NB4 (cell line): ENCODE data around the gene BFSP2.
A peak's percentile ranks its signal among the peaks of the same experiment; 100 is the strongest.
"Not testable (repeated sequence)": the region's sequence is repeated elsewhere in the genome, so short reads cannot be mapped to it uniquely, and the experiment has no call there.

ENCODE experiments used
- DNase-seq: peaks from one replicate; pipeline ENCODE4 v3.0.0; 2010; ENCODE audit warnings: low read depth
- H3K4me3 ChIP-seq: one replicate; pipeline ENCODE4 v1.5.1; 2011; ENCODE audit warnings: mild to moderate bottlenecking, low read depth, low read length, moderate library complexity
- MAX ChIP-seq: IDR thresholded peaks from 2 replicates; pipeline ENCODE4 v1.6.1; 2011; ENCODE audit warnings: low read depth, low read length
- MYC ChIP-seq: IDR thresholded peaks from 2 replicates; pipeline ENCODE4 v1.6.1; 2011; ENCODE audit warnings: low read depth, low read length
- POLR2A ChIP-seq: IDR thresholded peaks from 2 replicates; pipeline ENCODE4 v1.6.1; 2011; ENCODE audit warnings: mild to moderate bottlenecking; ENCODE audit not compliant: insufficient read length; ENCODE audit errors: extremely low read depth
- TF ChIP-seq, protein P1 (sequence below): IDR thresholded peaks from one replicate; pipeline ENCODE4 v1.5.1; 2012; ENCODE audit warnings: low read depth, low read length

Gene BFSP2

GRCh38 chr3:133479895-133480669, 80.2 kb downstream of the BFSP2 start:
- TF ChIP-seq MAX (no peak), MYC (no peak), POLR2A (no peak)
- TF ChIP-seq, protein P1, sequence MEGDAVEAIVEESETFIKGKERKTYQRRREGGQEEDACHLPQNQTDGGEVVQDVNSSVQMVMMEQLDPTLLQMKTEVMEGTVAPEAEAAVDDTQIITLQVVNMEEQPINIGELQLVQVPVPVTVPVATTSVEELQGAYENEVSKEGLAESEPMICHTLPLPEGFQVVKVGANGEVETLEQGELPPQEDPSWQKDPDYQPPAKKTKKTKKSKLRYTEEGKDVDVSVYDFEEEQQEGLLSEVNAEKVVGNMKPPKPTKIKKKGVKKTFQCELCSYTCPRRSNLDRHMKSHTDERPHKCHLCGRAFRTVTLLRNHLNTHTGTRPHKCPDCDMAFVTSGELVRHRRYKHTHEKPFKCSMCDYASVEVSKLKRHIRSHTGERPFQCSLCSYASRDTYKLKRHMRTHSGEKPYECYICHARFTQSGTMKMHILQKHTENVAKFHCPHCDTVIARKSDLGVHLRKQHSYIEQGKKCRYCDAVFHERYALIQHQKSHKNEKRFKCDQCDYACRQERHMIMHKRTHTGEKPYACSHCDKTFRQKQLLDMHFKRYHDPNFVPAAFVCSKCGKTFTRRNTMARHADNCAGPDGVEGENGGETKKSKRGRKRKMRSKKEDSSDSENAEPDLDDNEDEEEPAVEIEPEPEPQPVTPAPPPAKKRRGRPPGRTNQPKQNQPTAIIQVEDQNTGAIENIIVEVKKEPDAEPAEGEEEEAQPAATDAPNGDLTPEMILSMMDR = no peak
- H3K4me3 ChIP-seq = no peak overlapping the region
- DNase-seq = no peak

DNA sequence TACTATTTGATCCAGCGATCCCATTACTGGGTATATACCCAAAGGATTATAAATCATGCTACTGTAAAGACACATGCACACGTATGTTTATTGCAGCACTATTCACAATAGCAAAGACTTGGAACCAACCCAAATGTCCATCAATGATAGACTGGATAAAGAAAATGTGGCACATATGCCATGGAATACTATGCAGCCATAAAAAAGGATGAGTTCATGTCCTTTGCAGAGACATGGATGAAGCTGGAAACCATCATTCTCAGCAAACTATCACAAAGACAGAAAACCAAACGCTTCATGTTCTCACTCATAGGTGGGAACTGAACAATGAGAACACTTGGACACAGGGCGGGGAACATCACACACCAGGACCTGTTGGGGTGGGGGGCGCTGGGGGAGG, 82.6 kb downstream of the BFSP2 start:
- DNase-seq, H3K4me3 ChIP-seq: not testable (repeated sequence)

GRCh38 chr3:133486658-133487057, 86.8 kb downstream of the BFSP2 start:
- TF ChIP-seq, protein P1 = no peak
- no peak for TF ChIP-seq MAX
- no peak for TF ChIP-seq MYC
- TF ChIP-seq POLR2A = no peak
- no peak overlapping the region for H3K4me3 ChIP-seq
- no peak for DNase-seq

GRCh38 chr3:133487204-133487603, 87.3 kb downstream of the BFSP2 start:
- H3K4me3 ChIP-seq = no peak overlapping the region
- TF ChIP-seq MAX (no peak), MYC (no peak), POLR2A (no peak)
- TF ChIP-seq, protein P1 = no peak
- no peak for DNase-seq

DNA sequence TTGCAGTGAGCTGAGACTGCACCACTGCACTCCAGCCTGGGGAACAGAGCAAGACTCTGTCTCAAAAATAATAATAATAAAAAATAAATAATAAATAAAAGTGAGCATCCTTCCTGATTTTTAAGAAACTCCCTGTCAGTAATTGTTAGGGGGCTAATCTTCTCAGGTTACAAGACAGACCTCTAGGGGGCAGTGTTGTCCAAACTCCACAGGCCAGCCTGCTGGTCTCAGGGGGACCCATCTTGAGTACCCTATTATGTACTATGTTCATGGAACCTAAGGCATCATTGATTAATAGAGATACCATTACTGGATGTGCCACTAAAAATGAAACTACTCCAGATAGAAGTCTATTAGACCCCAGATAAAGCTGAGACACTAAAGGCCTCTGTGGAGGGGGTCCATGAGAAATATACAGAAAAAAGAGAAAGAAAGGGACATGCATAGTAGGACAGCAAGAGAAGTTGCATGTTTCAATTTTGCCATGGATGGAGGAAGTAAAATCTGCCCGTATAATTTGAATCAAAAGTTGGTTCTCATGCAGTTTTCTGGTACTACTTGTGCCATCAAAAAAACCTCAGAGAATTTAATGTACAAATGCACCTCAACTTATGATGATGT, 88.2 kb downstream of the BFSP2 start:
- no peak overlapping the region for H3K4me3 ChIP-seq
- DNase-seq = peak; percentile 58
- TF ChIP-seq, protein P1 = peak; percentile 37
- TF ChIP-seq MAX = no peak

- peak; percentile 24 for DNase-seq
- no peak overlapping the region for H3K4me3 ChIP-seq
Observed at GRCh38 chr3:133488785-133489367, 89.0 kb downstream of the BFSP2 start.

More at GRCh38 chr3:133488785-133489367, 89.0 kb downstream of the BFSP2 start:
- no peak for TF ChIP-seq MYC
- TF ChIP-seq, protein P1 = no peak
- TF ChIP-seq MAX = no peak
- TF ChIP-seq POLR2A = no peak
